PC-3 (cell line): ENCODE results near the gene MMP14.

ENCODE experiments used
- EZH2 ChIP-seq: fragments of 300-600 bp; sonication (generic); IDR thresholded peaks from one replicate; pipeline ENCODE4 v1.6.1; 2017; ENCODE audit warnings: antibody characterized with exemption, mild to moderate bottlenecking, low read length; ENCODE audit not compliant: unreplicated experiment
- TF ChIP-seq, protein P1 (sequence below): fragments of 300-600 bp; sonication (generic); conservative IDR thresholded peaks from 2 replicates; pipeline ENCODE4 v1.5.1; 2017; ENCODE audit warnings: antibody characterized with exemption, low read depth, mild to moderate bottlenecking, low read length

DNA sequence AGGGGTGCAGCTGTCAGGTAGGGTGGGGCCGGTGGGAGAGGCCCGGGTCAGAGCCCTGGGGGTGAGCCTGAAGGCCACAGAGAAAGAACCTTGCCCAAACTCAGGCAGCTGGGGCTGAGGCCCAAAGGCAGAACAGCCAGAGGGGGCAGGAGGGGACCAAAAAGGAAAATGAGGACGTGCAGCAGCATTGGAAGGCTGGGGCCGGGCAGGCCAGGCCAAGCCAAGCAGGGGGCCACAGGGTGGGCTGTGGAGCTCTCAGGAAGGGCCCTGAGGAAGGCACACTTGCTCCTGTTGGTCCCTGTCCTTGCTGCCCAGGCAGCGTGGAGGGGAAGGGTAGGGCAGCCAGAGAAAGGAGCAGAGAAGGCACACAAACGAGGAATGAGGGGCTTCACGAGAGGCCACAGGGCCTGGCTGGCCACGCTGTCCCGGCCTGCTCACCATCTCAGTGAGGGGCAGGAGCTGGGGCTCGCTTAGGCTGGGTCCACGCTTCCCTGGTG, 10.5 kb downstream of the MMP14 start:
- TF ChIP-seq, protein P1, sequence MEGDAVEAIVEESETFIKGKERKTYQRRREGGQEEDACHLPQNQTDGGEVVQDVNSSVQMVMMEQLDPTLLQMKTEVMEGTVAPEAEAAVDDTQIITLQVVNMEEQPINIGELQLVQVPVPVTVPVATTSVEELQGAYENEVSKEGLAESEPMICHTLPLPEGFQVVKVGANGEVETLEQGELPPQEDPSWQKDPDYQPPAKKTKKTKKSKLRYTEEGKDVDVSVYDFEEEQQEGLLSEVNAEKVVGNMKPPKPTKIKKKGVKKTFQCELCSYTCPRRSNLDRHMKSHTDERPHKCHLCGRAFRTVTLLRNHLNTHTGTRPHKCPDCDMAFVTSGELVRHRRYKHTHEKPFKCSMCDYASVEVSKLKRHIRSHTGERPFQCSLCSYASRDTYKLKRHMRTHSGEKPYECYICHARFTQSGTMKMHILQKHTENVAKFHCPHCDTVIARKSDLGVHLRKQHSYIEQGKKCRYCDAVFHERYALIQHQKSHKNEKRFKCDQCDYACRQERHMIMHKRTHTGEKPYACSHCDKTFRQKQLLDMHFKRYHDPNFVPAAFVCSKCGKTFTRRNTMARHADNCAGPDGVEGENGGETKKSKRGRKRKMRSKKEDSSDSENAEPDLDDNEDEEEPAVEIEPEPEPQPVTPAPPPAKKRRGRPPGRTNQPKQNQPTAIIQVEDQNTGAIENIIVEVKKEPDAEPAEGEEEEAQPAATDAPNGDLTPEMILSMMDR, result no peak
- TF ChIP-seq EZH2, result no peak
